Right atrium auricular region (tissue), 2 donors: ENCODE data around the gene SLC12A1. TPM values are rescaled to one million over a fixed set of nuclear protein-coding genes. Genes with fewer than 3 reads are reported as not detected.

ENCODE experiments used
- DNase-seq: peaks from one replicate; pipeline ENCODE4 v3.0.0-alpha.2; 2019; ENCODE audit warnings: low spot score
- H3K27ac ChIP-seq, 2 donors: fragments of 200-600 bp; sonication (generic); 1 replicate in 1 of 2; 2 replicates in 1 of 2; pipeline ENCODE4 v1.5.1; 2016 to 2019
- H3K27me3 ChIP-seq, 2 donors: fragments of 200-600 bp; sonication (generic); one replicate each; pipeline versions ENCODE4 v1.5.1 to v1.6.0; 2017 to 2019
- H3K36me3 ChIP-seq: fragments of 200-600 bp; sonication (generic); one replicate; pipeline ENCODE4 v1.5.1; 2016
- H3K4me1 ChIP-seq, 2 donors: fragments of 200-600 bp; sonication (generic); one replicate each; pipeline versions ENCODE4 v1.5.1 to v1.6.0; 2017 to 2019
- H3K4me3 ChIP-seq, 2 donors: fragments of 200-600 bp; sonication (generic); 1 replicate in 1 of 2; 2 replicates in 1 of 2; pipeline ENCODE4 v1.5.1; 2017 to 2019; ENCODE audit warnings: mild to moderate bottlenecking in 1 of 2, moderate library complexity in 1 of 2
- H3K9me3 ChIP-seq, 2 donors: fragments of 200-600 bp; sonication (generic); one replicate each; pipeline ENCODE4 v1.5.1; 2019
- CTCF ChIP-seq, 2 donors: fragments of 200-600 bp; sonication (generic); IDR thresholded peaks; one replicate each; pipeline ENCODE4 v1.5.1; 2019; ENCODE audit warnings: antibody characterized with exemption in 2 of 2
- total RNA-seq, 2 donors: library from RNA; depleted of rRNA; stranded (reverse); fragments of >200 nt; gene quantifications; one replicate each; pipeline ENCODE4 v1.1.0, GENCODE V29; 2016

The SLC12A1 gene
- total RNA-seq, 2 donors from 2014 or later = not detected

DNA sequence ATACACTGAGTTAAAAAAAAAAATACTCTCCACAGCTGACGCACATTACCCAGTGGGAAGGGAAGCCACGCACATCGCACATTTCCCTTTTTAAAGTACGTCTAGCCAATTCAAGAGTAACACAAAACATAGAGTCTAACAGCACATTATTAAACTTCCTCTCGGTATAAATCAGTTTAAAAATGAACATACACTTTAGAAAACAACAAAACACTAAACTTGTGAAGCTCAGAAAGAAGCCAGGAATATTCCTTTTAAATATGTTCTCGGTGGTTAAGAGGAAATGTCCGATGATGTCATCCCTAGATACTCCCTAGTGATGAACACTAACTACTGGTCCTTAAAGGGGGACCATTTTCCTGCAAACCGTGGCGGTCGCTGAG lies 28.7 kb upstream of the SLC12A1 start:
- no peaks in the 10 kb centered on the region for H3K36me3 ChIP-seq
- TF ChIP-seq CTCF (IDR thresholded peaks at IDR 0.05) = no peak
- peak overlapping the region; percentile 62 to 70 for H3K4me3 ChIP-seq
- H3K9me3 ChIP-seq = peaks cover 0 to 4% of the 10 kb centered on the region in 2 donors
- H3K4me1 ChIP-seq = peaks cover 0 to 11% of the 10 kb centered on the region in 2 donors
- H3K27ac ChIP-seq = peak overlapping the region; percentile 72 to 73
- H3K27me3 ChIP-seq = no peaks in the 10 kb centered on the region
- no peak for DNase-seq

DNA sequence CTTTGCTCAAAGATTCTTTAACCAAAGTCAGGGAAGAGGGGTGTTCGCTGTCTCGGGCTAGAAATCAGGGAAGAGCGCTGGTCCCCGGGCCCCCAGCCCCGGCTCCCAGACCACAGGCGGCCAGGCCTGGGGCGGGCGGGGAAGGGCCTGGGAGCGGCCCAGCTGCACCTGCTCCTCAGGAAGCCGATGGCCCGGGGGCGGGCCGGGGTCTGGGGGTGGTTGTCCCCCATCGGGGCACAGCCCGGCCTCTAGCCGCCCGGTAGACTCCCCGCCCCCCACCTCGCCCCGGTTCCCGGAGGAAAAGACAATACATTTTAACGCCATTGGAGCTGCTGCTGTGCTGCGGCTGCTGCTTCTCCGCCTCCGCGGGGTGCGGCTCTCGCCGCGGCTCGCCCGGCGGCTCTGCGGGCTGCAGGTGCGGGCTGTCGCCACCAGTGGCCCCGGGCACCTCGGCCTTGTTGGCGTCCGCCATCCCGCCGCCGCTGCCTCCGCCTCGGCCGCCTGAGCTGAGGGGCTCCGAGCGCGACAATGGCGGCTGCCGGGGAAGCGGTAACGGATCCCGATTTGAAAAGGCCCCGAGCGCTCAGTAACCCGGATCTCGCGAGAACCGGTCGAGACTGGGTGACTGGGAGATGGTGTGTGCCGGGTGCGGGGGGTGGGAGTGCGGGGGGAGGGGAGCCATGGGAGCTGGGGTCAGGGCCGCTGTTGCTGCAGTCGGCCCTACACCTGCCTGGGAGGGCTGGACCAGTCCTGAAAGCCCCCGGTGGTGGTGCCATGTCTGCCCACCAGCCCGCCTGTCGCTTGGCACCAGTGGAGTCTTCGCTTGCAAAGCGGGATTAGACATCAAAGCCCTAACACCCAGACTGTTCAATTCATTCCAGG lies 28.1 kb upstream of the SLC12A1 start, which contains the start of gene MYEF2:
Gene MYEF2 (minus strand): TSS at position 530 of the 882 bp plus-strand sequence. CDS start 58 bp downstream, at position 472.
- DNase-seq = peak; percentile 64
- no peak for TF ChIP-seq CTCF (IDR thresholded peaks at IDR 0.05)
- H3K4me3 ChIP-seq = peak within 1 kb of the TSS; percentile 62 to 70
- peaks cover 0 to 11% of the 10 kb centered on the region in 2 donors for H3K4me1 ChIP-seq
- H3K9me3 ChIP-seq = no peaks in the 10 kb centered on the region
- H3K27me3 ChIP-seq = no peaks in the 10 kb centered on the region
- H3K36me3 ChIP-seq = no peaks in the 10 kb centered on the region
- peak within 1 kb of the TSS; percentile 72 to 73 for H3K27ac ChIP-seq

DNA sequence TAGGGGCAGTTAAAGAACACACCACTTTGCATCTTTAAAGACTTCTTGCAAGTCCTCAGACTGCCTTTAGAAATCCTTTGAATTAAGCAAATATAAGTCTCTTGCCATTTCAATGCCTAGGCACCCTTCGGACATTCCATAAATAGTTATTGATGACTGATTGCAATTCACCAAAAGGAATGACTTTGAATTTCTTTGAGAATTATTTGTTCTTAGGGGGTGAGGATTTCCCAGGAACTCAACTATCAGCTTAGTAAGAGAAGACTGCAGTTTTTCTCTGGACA lies 27.5 kb upstream of the SLC12A1 start:
- TF ChIP-seq CTCF (IDR thresholded peaks at IDR 0.05) = no peak
- no peak for DNase-seq
- H3K4me3 ChIP-seq = peak overlapping the region; percentile 62 to 70
- H3K36me3 ChIP-seq = no peaks in the 10 kb centered on the region
- no peaks in the 10 kb centered on the region for H3K9me3 ChIP-seq
- H3K4me1 ChIP-seq = peaks cover 0 to 11% of the 10 kb centered on the region in 2 donors
- H3K27me3 ChIP-seq = no peaks in the 10 kb centered on the region
- H3K27ac ChIP-seq = no peak overlapping the region

- Histone ChIP-seq H3K9me3 (no peaks in the 10 kb centered on the region), H3K27ac (no peak overlapping the region), H3K36me3 (no peaks in the 10 kb centered on the region), H3K27me3 (no peaks in the 10 kb centered on the region), H3K4me3 (no peak overlapping the region), H3K4me1 (peaks cover 0 to 4% of the 10 kb centered on the region in 2 donors)
- TF ChIP-seq CTCF (IDR thresholded peaks at IDR 0.05) = no peak
- no peak for DNase-seq
These were observed 23.4 kb upstream of the SLC12A1 start for GRCh38 chr15:48182749-48183148.

GRCh38 chr15:48185529-48185928 lies 20.6 kb upstream of the SLC12A1 start:
- Histone ChIP-seq H3K4me3 (no peak overlapping the region), H3K27ac (no peak overlapping the region), H3K27me3 (no peaks in the 10 kb centered on the region), H3K36me3 (no peaks in the 10 kb centered on the region), H3K9me3 (no peaks in the 10 kb centered on the region), H3K4me1 (no peaks in the 10 kb centered on the region)
- no peak for DNase-seq
- no peak for TF ChIP-seq CTCF (IDR thresholded peaks at IDR 0.05)
